ENCODE results near the gene CACNA1G. TPM values are rescaled to one million over a fixed set of nuclear protein-coding genes. Genes with fewer than 3 reads are reported as not detected.

Gene CACNA1G
- total and polyA plus RNA-seq, 4 donors, result 0.29 to 2.8 TPM; not detected in 2

DNA sequence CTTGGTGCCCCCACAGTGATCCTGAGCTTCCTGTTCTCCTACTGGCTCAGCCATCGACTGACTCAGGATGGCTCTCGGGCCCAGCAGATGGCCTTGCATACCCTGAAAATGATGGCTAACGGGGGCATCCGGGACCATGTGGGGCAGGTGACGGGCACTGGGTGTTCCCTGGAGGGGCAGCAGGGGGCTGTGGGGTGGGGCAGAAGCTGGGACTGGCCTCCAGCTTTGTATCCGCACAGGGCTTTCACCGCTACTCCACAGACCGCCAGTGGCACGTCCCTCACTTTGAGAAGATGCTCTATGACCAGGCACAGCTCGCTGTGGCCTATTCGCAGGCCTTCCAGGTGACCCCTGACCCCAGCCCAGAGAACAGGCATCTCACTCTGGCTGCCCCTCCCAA, 10.5 kb upstream of the CACNA1G start:
- ATAC-seq (ENCODE audit: low FRiP score) (no peak), DNase-seq (no peak)
- Histone ChIP-seq H3K9me3 (ENCODE audit: control insufficient read depth, low read length) (no peaks in the 10 kb centered on the region), H3K4me3 (ENCODE audit: low read length in 2 of 2) (no peak overlapping the region), H3K27me3 (ENCODE audit: control insufficient read depth in 1 of 2, insufficient read depth in 2 of 2, low read length in 1 of 2) (no peaks in the 10 kb centered on the region), H3K36me3 (ENCODE audit: control insufficient read depth in 1 of 2, insufficient read depth in 2 of 2, low read length in 1 of 2) (no peaks in the 10 kb centered on the region), H3K4me1 (ENCODE audit: control insufficient read depth in 1 of 2, insufficient read depth in 2 of 2, low read length in 2 of 2) (no peaks in the 10 kb centered on the region), H3K27ac (ENCODE audit: low read depth in 1 of 2, low read length in 2 of 2) (no peak overlapping the region)
- intact Hi-C loops (cut with DNase I), result loop anchor here (2.0 to 10.0 kb wide), 6 partner anchors 77 to 395 kb away; no protein-coding TSS in a partner anchor
- WGBS, 2 donors, result 91 to 93% methylated on average over 11 of the region's 11 CpGs

DNA sequence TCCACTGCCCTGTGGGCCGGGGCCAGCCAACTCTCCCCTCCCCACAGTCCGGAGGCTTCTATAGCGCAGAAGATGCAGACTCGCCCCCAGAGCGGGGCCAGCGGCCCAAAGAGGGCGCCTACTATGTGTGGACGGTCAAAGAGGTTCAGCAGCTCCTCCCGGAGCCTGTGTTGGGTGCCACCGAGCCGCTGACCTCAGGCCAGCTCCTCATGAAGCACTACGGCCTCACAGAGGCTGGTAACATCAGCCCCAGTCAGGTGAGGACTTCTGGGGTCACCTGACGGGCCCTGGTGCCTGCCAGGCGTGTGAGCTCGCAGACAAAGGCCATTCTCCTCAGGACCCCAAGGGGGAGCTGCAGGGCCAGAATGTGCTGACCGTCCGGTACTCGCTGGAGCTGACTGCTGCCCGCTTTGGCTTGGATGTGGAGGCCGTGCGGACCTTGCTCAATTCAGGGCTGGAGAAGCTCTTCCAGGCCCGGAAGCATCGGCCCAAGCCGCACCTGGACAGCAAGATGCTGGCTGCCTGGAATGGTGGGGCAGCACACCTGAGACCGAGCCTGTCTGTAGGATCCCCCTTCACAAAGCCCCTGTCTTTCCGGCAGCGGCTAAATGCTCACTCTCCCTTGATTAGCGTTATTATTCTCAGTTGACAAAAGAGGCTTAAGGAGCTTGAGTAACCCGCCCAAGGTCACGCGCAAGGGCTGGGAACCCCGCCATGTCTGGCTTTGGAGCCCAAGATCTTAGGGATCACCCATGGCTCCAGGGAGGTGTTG, 9.7 kb upstream of the CACNA1G start:
- Histone ChIP-seq H3K4me3 (ENCODE audit: low read length in 2 of 2) (no peak overlapping the region), H3K9me3 (ENCODE audit: control insufficient read depth, low read length) (no peaks in the 10 kb centered on the region), H3K4me1 (ENCODE audit: control insufficient read depth in 1 of 2, insufficient read depth in 2 of 2, low read length in 2 of 2) (no peaks in the 10 kb centered on the region), H3K27me3 (ENCODE audit: control insufficient read depth in 1 of 2, insufficient read depth in 2 of 2, low read length in 1 of 2) (no peaks in the 10 kb centered on the region), H3K27ac (ENCODE audit: low read depth in 1 of 2, low read length in 2 of 2) (no peak overlapping the region), H3K36me3 (ENCODE audit: control insufficient read depth in 1 of 2, insufficient read depth in 2 of 2, low read length in 1 of 2) (peaks cover 0 to 2% of the 10 kb centered on the region in 2 donors)
- peak; percentile 90 to 92 for DNase-seq
- peak; percentile 80 for ATAC-seq (ENCODE audit: low FRiP score)
- 46% methylated on average over 32 of the region's 32 CpGs for WGBS, 2 donors
- intact Hi-C loops (cut with DNase I), result loop anchor here (2.0 to 5.0 kb wide), 3 partner anchors 76 to 146 kb away; no protein-coding TSS in a partner anchor

DNA sequence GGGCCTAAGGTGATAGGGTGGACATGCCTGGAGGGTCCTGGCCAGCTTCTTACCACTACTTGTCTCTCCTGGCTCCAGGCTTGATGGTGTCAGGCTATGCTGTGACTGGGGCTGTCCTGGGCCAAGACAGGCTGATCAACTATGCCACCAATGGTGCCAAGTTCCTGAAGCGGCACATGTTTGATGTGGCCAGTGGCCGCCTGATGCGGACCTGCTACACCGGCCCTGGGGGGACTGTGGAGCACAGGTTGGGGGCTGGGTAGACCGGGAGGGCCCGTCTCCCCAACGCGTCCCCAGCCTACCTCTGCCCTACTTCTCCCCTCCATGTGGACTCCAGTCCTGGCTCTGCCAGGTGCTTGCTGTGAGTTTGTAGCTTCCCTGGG, 9.1 kb upstream of the CACNA1G start:
- Histone ChIP-seq H3K4me1 (ENCODE audit: control insufficient read depth in 1 of 2, insufficient read depth in 2 of 2, low read length in 2 of 2) (no peaks in the 10 kb centered on the region), H3K36me3 (ENCODE audit: control insufficient read depth in 1 of 2, insufficient read depth in 2 of 2, low read length in 1 of 2) (peaks cover 0 to 2% of the 10 kb centered on the region in 2 donors), H3K4me3 (ENCODE audit: low read length in 2 of 2) (no peak overlapping the region), H3K9me3 (ENCODE audit: control insufficient read depth, low read length) (no peaks in the 10 kb centered on the region), H3K27ac (ENCODE audit: low read depth in 1 of 2, low read length in 2 of 2) (no peak overlapping the region), H3K27me3 (ENCODE audit: control insufficient read depth in 1 of 2, insufficient read depth in 2 of 2, low read length in 1 of 2) (no peaks in the 10 kb centered on the region)
- no peak for ATAC-seq (ENCODE audit: low FRiP score)
- intact Hi-C loops (cut with DNase I), result loop anchor here (2.0 to 5.0 kb wide), 3 partner anchors 75 to 146 kb away; no protein-coding TSS in a partner anchor
- DNase-seq, result no peak
- WGBS, 2 donors, result 87 to 91% methylated on average over 8 of the region's 8 CpGs

DNA sequence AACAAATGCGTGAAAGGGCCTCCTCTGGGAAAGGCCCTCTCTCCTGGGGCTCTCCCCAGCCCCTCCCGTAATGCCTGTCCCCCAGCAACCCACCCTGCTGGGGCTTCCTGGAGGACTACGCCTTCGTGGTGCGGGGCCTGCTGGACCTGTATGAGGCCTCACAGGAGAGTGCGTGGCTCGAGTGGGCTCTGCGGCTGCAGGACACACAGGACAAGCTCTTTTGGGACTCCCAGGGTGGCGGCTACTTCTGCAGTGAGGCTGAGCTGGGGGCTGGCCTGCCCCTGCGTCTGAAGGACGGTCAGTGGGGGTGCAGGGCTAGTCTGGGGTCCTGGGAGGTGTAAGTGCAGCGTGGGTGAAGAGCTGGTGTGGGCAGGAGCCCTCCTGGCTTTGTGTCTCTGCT, 8.6 kb upstream of the CACNA1G start:
- ATAC-seq (ENCODE audit: low FRiP score), result no peak
- no peaks in the 10 kb centered on the region for H3K4me1 ChIP-seq (ENCODE audit: control insufficient read depth in 1 of 2, insufficient read depth in 2 of 2, low read length in 2 of 2)
- H3K27ac ChIP-seq (ENCODE audit: low read depth in 1 of 2, low read length in 2 of 2), result no peak overlapping the region
- peaks cover 0 to 2% of the 10 kb centered on the region in 2 donors for H3K36me3 ChIP-seq (ENCODE audit: control insufficient read depth in 1 of 2, insufficient read depth in 2 of 2, low read length in 1 of 2)
- no peak for DNase-seq
- no peaks in the 10 kb centered on the region for H3K27me3 ChIP-seq (ENCODE audit: control insufficient read depth in 1 of 2, insufficient read depth in 2 of 2, low read length in 1 of 2)
- intact Hi-C loops (cut with DNase I), result loop anchor here (2.0 to 5.0 kb wide), 3 partner anchors 75 to 145 kb away; no protein-coding TSS in a partner anchor
- H3K9me3 ChIP-seq (ENCODE audit: control insufficient read depth, low read length), result no peaks in the 10 kb centered on the region
- H3K4me3 ChIP-seq (ENCODE audit: low read length in 2 of 2), result no peak overlapping the region
- WGBS, 2 donors, result 86 to 94% methylated on average over 12 of the region's 12 CpGs

DNA sequence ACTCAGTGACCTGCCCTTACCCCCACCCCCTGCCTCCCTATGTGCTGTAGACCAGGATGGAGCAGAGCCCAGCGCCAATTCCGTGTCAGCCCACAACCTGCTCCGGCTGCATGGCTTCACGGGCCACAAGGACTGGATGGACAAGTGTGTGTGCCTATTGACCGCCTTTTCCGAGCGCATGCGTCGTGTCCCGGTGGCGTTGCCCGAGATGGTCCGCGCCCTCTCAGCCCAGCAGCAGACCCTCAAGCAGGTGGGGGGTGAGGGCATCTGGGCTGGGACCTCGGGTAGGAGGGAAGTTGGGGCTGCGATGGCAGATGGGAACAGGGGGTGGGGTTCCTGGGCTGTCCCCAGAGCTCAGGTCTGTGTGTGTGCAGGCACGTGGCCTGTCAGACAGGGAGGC, 6.3 kb upstream of the CACNA1G start:
- H3K36me3 ChIP-seq (ENCODE audit: control insufficient read depth in 1 of 2, insufficient read depth in 2 of 2, low read length in 1 of 2), result peaks cover 0 to 2% of the 10 kb centered on the region in 2 donors
- WGBS, 2 donors, result 94 to 96% methylated on average over 17 of the region's 17 CpGs
- no peak for ATAC-seq (ENCODE audit: low FRiP score)
- no peaks in the 10 kb centered on the region for H3K4me1 ChIP-seq (ENCODE audit: control insufficient read depth in 1 of 2, insufficient read depth in 2 of 2, low read length in 2 of 2)
- H3K9me3 ChIP-seq (ENCODE audit: control insufficient read depth, low read length), result no peaks in the 10 kb centered on the region
- H3K4me3 ChIP-seq (ENCODE audit: low read length in 2 of 2), result no peak overlapping the region
- no peak overlapping the region for H3K27ac ChIP-seq (ENCODE audit: low read depth in 1 of 2, low read length in 2 of 2)
- no peak for DNase-seq
- H3K27me3 ChIP-seq (ENCODE audit: control insufficient read depth in 1 of 2, insufficient read depth in 2 of 2, low read length in 1 of 2), result no peaks in the 10 kb centered on the region
- intact Hi-C loops (cut with DNase I), result loop anchor here in 1 of 2 donors (5.0 kb wide), 1 partner anchor 143 kb away; no protein-coding TSS in a partner anchor

DNA sequence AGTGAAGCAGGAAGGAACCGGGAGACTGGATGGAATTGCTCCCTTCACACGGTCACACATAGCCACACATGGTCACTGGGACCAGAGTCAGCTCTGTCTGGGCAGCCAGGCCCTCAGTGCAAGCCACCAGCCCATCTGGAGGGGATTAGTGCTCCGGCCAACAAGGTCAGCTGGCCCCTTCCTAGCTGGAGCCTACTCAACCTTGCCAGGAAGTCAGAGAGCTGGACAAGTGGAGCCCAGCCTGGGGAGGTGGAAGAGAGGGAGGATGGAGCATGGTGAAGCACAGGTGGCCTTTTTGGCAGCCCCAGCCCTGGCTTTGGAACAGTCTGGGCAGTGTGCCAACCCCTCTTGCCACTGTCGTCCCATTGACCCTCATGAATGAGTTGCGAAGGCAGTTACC, 3.7 kb upstream of the CACNA1G start:
- Histone ChIP-seq H3K4me3 (ENCODE audit: low read length in 2 of 2) (no peak overlapping the region), H3K4me1 (ENCODE audit: control insufficient read depth in 1 of 2, insufficient read depth in 2 of 2, low read length in 2 of 2) (peaks cover 0 to 2% of the 10 kb centered on the region in 2 donors), H3K27ac (ENCODE audit: low read depth in 1 of 2, low read length in 2 of 2) (no peak overlapping the region), H3K9me3 (ENCODE audit: control insufficient read depth, low read length) (no peaks in the 10 kb centered on the region), H3K27me3 (ENCODE audit: control insufficient read depth in 1 of 2, insufficient read depth in 2 of 2, low read length in 1 of 2) (no peaks in the 10 kb centered on the region), H3K36me3 (ENCODE audit: control insufficient read depth in 1 of 2, insufficient read depth in 2 of 2, low read length in 1 of 2) (peaks cover 0 to 2% of the 10 kb centered on the region in 2 donors)
- intact Hi-C loops (cut with DNase I), result no loop called here
- 48 to 55% methylated on average over 4 to 5 of the region's 5 CpGs for WGBS, 2 donors
- no peak for DNase-seq
- no peak for ATAC-seq (ENCODE audit: low FRiP score)

DNA sequence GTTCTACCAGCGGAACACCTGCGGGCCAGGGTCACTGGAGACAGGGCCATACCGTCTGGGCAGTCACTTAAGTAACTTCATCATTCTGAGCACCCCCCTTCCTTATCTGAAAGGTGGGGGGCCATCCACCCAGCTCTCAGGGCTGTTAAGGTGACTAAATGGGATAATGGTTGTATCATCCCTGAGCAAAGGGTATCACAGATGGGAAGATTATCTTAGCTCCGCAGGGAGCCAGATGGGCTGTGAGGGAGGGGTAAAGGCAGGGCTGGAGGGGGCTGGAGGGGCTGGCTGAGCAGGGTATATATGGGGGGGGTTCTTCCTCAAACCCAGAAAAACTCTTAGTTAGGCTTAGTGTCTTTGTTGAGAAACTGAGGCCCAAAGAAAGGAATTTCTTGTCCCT, 2.9 kb upstream of the CACNA1G start:
- Histone ChIP-seq H3K4me3 (ENCODE audit: low read length in 2 of 2) (no peak overlapping the region), H3K4me1 (ENCODE audit: control insufficient read depth in 1 of 2, insufficient read depth in 2 of 2, low read length in 2 of 2) (peaks cover 0 to 2% of the 10 kb centered on the region in 2 donors), H3K27me3 (ENCODE audit: control insufficient read depth in 1 of 2, insufficient read depth in 2 of 2, low read length in 1 of 2) (no peaks in the 10 kb centered on the region), H3K27ac (ENCODE audit: low read depth in 1 of 2, low read length in 2 of 2) (no peak overlapping the region), H3K9me3 (ENCODE audit: control insufficient read depth, low read length) (no peaks in the 10 kb centered on the region), H3K36me3 (ENCODE audit: control insufficient read depth in 1 of 2, insufficient read depth in 2 of 2, low read length in 1 of 2) (peaks cover 0 to 2% of the 10 kb centered on the region in 2 donors)
- WGBS, 2 donors, result 92 to 93% methylated on average over 4 of the region's 4 CpGs
- DNase-seq, result no peak
- ATAC-seq (ENCODE audit: low FRiP score), result no peak
- intact Hi-C loops (cut with DNase I), result no loop called here

DNA sequence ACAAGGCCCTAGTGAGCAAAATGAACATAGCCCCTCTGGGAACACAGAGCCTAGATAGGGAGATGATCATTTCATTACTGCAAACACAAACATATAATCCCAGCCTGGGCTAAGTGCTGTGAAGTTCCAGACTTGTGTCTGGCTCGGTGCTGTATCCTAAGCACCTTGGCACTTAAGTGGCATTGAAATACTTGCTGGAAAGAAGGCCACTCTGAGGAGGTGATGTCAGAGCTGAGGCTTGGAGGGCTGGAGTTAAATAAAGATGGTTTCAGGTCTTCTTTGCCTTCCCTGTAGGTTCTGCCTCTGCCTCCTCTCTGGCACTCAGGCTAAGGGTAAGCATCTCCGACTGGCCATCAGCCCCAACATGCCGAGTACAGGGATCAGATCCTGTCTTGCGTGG, 2.4 kb upstream of the CACNA1G start:
- intact Hi-C loops (cut with DNase I), result no loop called here
- no peak for ATAC-seq (ENCODE audit: low FRiP score)
- Histone ChIP-seq H3K9me3 (ENCODE audit: control insufficient read depth, low read length) (no peaks in the 10 kb centered on the region), H3K27ac (ENCODE audit: low read depth in 1 of 2, low read length in 2 of 2) (no peak overlapping the region), H3K4me3 (ENCODE audit: low read length in 2 of 2) (no peak overlapping the region), H3K27me3 (ENCODE audit: control insufficient read depth in 1 of 2, insufficient read depth in 2 of 2, low read length in 1 of 2) (no peaks in the 10 kb centered on the region), H3K36me3 (ENCODE audit: control insufficient read depth in 1 of 2, insufficient read depth in 2 of 2, low read length in 1 of 2) (peaks cover 0 to 2% of the 10 kb centered on the region in 2 donors), H3K4me1 (ENCODE audit: control insufficient read depth in 1 of 2, insufficient read depth in 2 of 2, low read length in 2 of 2) (peaks cover 0 to 2% of the 10 kb centered on the region in 2 donors)
- no peak for DNase-seq
- 48 to 57% methylated on average over 4 of the region's 4 CpGs for WGBS, 2 donors

DNA sequence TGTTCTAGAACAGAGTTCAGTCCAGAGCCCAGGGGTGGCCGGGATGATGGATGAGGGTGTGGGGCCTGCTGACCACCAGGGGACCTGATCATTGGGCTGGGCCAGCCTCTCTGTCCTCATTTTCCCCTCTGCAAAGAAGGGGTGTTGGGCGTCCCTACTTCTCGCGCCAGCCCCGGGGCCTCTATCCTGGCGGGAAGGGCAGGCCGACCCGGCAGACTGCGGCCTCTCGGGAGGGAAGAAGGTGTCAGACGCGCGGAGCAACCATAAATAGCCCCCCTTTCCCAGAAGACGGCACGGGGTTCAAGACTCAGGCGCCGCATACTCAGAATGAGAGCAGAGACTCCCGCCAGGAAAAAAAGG, 2.0 kb upstream of the CACNA1G start:
- 55 to 57% methylated on average over 18 of the region's 18 CpGs for WGBS, 2 donors
- H3K36me3 ChIP-seq (ENCODE audit: control insufficient read depth in 1 of 2, insufficient read depth in 2 of 2, low read length in 1 of 2), result peaks cover 0 to 2% of the 10 kb centered on the region in 2 donors
- ATAC-seq (ENCODE audit: low FRiP score), result no peak
- no peak for DNase-seq
- peaks cover 0 to 2% of the 10 kb centered on the region in 2 donors for H3K4me1 ChIP-seq (ENCODE audit: control insufficient read depth in 1 of 2, insufficient read depth in 2 of 2, low read length in 2 of 2)
- no peak overlapping the region for H3K27ac ChIP-seq (ENCODE audit: low read depth in 1 of 2, low read length in 2 of 2)
- H3K27me3 ChIP-seq (ENCODE audit: control insufficient read depth in 1 of 2, insufficient read depth in 2 of 2, low read length in 1 of 2), result no peaks in the 10 kb centered on the region
- intact Hi-C loops (cut with DNase I), result no loop called here
- H3K4me3 ChIP-seq (ENCODE audit: low read length in 2 of 2), result no peak overlapping the region
- H3K9me3 ChIP-seq (ENCODE audit: control insufficient read depth, low read length), result no peaks in the 10 kb centered on the region

Data from aorta (tissue), 5 donors.